Stimulated activated CD8-positive, alpha-beta memory T cell treated with anti-CD3 and anti-CD28 coated beads, Interleukin-15, amount 100 ng/mL, for 1 hour (primary cell): ENCODE data around the gene RPUSD2.

Experiments used
- DNase-seq: peaks from one replicate; pipeline ENCODE4 v3.0.0-alpha.2; 2020; ENCODE audit warnings: low read depth

The RPUSD2 gene

GRCh38 chr15:40623361-40623760, 54.3 kb downstream of the RPUSD2 start:
- DNase-seq = no peak
